Fibroblast of pulmonary artery (primary cell): ENCODE data around the gene IL1R2.
"Not testable (repeated sequence)": the region's sequence is repeated elsewhere in the genome, so short reads cannot be mapped to it uniquely, and the experiment has no call there.

ENCODE experiments used
- DNase-seq: peaks from one replicate; pipeline ENCODE4 v3.0.0-alpha.2; 2010; ENCODE audit warnings: low read depth
- H3K4me3 ChIP-seq: replicated peaks from 2 replicates; pipeline ENCODE4 v1.5.1; 2011; ENCODE audit warnings: low read depth, mild to moderate bottlenecking, control low read depth, low read length, moderate library complexity
- CTCF ChIP-seq: IDR thresholded peaks from 2 replicates; pipeline ENCODE4 v1.5.1; 2011; ENCODE audit warnings: mild to moderate bottlenecking, control low read depth, low read length, inconsistent platforms; ENCODE audit errors: missing control alignments

Gene IL1R2

GRCh38 chr2:102066554-102066953 lies 74.8 kb downstream of the IL1R2 start:
- H3K4me3 ChIP-seq = no peak overlapping the region
- TF ChIP-seq CTCF = no peak
- DNase-seq = no peak

- H3K4me3 ChIP-seq = not testable (repeated sequence)
Measured at GRCh38 chr2:102068126-102068525, 76.4 kb downstream of the IL1R2 start.

GRCh38 chr2:102069311-102069974 lies 77.7 kb downstream of the IL1R2 start:
- DNase-seq = no peak
- no peak overlapping the region for H3K4me3 ChIP-seq
- TF ChIP-seq CTCF = no peak

More at GRCh38 chr2:102068126-102068525, 76.4 kb downstream of the IL1R2 start:
- not testable (repeated sequence) for DNase-seq

- DNase-seq = peak; percentile 96
- H3K4me3 ChIP-seq = peak overlapping the region; percentile 36
- TF ChIP-seq CTCF = peak; percentile 5
Measured at GRCh38 chr2:102070058-102070642, 78.4 kb downstream of the IL1R2 start.

- no peak overlapping the region for H3K4me3 ChIP-seq
- no peak for TF ChIP-seq CTCF
- no peak for DNase-seq
Measured at GRCh38 chr2:102072741-102073140, 81.0 kb downstream of the IL1R2 start.

GRCh38 chr2:102073168-102073724 lies 81.5 kb downstream of the IL1R2 start:
- no peak for DNase-seq
- no peak for TF ChIP-seq CTCF

GRCh38 chr2:102074152-102074783 lies 82.5 kb downstream of the IL1R2 start:
- TF ChIP-seq CTCF = no peak
- DNase-seq = no peak
- H3K4me3 ChIP-seq = no peak overlapping the region

More at GRCh38 chr2:102073168-102073724, 81.5 kb downstream of the IL1R2 start:
- no peak overlapping the region for H3K4me3 ChIP-seq
